GM12801 (cell line): ENCODE measurements around the gene KTI12.

ENCODE experiments used
- TF ChIP-seq, protein P1 (sequence below): IDR thresholded peaks from one replicate; pipeline ENCODE4 v1.5.1; 2011; ENCODE audit warnings: control low read depth; ENCODE audit not compliant: insufficient read length; ENCODE audit errors: extremely low read depth

The KTI12 gene

DNA sequence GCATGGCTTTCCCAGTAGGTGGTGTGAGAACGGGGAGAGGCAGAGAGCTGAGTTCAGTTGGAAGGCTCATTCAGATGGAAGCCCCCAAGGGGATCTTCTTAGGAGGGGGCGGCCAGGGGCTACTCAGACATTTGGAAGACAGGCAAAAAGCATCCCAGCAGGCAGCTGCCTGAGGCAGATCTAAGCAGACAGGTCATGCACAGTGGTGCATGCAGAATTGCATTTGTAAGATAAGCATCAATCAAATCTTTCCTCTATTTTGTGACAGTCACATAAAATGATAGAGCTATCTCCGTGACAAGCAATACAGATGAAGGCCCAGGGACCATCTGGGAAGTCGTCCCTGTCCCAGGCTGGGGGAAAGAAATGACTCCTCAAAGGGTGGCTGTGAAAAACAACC, 46.9 kb downstream of the KTI12 start:
- TF ChIP-seq, protein P1, sequence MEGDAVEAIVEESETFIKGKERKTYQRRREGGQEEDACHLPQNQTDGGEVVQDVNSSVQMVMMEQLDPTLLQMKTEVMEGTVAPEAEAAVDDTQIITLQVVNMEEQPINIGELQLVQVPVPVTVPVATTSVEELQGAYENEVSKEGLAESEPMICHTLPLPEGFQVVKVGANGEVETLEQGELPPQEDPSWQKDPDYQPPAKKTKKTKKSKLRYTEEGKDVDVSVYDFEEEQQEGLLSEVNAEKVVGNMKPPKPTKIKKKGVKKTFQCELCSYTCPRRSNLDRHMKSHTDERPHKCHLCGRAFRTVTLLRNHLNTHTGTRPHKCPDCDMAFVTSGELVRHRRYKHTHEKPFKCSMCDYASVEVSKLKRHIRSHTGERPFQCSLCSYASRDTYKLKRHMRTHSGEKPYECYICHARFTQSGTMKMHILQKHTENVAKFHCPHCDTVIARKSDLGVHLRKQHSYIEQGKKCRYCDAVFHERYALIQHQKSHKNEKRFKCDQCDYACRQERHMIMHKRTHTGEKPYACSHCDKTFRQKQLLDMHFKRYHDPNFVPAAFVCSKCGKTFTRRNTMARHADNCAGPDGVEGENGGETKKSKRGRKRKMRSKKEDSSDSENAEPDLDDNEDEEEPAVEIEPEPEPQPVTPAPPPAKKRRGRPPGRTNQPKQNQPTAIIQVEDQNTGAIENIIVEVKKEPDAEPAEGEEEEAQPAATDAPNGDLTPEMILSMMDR: no peak

- TF ChIP-seq, protein P1: no peak
Measured at GRCh38 chr1:51982161-51982560, 51.4 kb downstream of the KTI12 start.
